HEK293 (cell line): ENCODE measurements around the gene PTBP1.

Experiments
- BCL6B ChIP-seq: fragments of 450-650 bp; formaldehyde crosslinking; IDR thresholded peaks from 2 replicates; pipeline ENCODE4 v1.5.1; 2017; ENCODE audit warnings: missing biosample characterization, missing genetic modification characterization
- GLIS2 ChIP-seq: fragments of 450-650 bp; formaldehyde crosslinking; IDR thresholded peaks from 2 replicates; pipeline ENCODE4 v1.5.1; 2016; ENCODE audit warnings: missing biosample characterization, missing genetic modification characterization
- SP3 ChIP-seq: fragments of 450-650 bp; formaldehyde crosslinking; IDR thresholded peaks from 2 replicates; pipeline ENCODE4 v1.5.1; 2016; ENCODE audit warnings: missing biosample characterization, missing genetic modification characterization
- WT1 ChIP-seq: fragments of 450-650 bp; formaldehyde crosslinking; IDR thresholded peaks from 2 replicates; pipeline ENCODE4 v1.5.1; 2016; ENCODE audit warnings: missing biosample characterization, missing genetic modification characterization
- ZBTB17 ChIP-seq: fragments of 450-650 bp; formaldehyde crosslinking; IDR thresholded peaks from 2 replicates; pipeline ENCODE4 v1.5.1; 2016; ENCODE audit warnings: missing biosample characterization, missing genetic modification characterization
- ZBTB21 ChIP-seq: fragments of 450-650 bp; formaldehyde crosslinking; IDR thresholded peaks from 2 replicates; pipeline ENCODE4 v1.5.1; 2017; ENCODE audit warnings: missing biosample characterization, missing genetic modification characterization
- ZBTB26 ChIP-seq: fragments of 450-650 bp; formaldehyde crosslinking; optimal IDR thresholded peaks from 2 replicates; pipeline ENCODE3; 2016; ENCODE audit warnings: missing biosample characterization, mild to moderate bottlenecking, missing genetic modification characterization
- ZBTB7A ChIP-seq: fragments of 450-650 bp; formaldehyde crosslinking; IDR thresholded peaks from 2 replicates; pipeline ENCODE4 v1.5.1; 2016; ENCODE audit warnings: low read depth, missing biosample characterization, missing genetic modification characterization
- ZNF169 ChIP-seq: fragments of 450-650 bp; formaldehyde crosslinking; IDR thresholded peaks from 2 replicates; pipeline ENCODE4 v1.5.1; 2016; ENCODE audit warnings: missing biosample characterization, missing genetic modification characterization
- ZNF202 ChIP-seq: fragments of 450-650 bp; formaldehyde crosslinking; IDR thresholded peaks from 2 replicates; pipeline ENCODE4 v1.5.1; 2016; ENCODE audit warnings: missing biosample characterization, missing genetic modification characterization, borderline replicate concordance
- ZNF280C ChIP-seq: fragments of 450-650 bp; formaldehyde crosslinking; IDR thresholded peaks from 2 replicates; pipeline ENCODE4 v1.5.1; 2016; ENCODE audit warnings: missing biosample characterization, missing genetic modification characterization
- ZNF302 ChIP-seq: fragments of 450-650 bp; formaldehyde crosslinking; IDR thresholded peaks from 2 replicates; pipeline ENCODE4 v1.5.1; 2016; ENCODE audit warnings: missing biosample characterization, missing genetic modification characterization, low read depth
- ZNF394 ChIP-seq: fragments of 450-650 bp; formaldehyde crosslinking; IDR thresholded peaks from 2 replicates; pipeline ENCODE4 v1.5.1; 2016; ENCODE audit warnings: missing biosample characterization, missing genetic modification characterization, mild to moderate bottlenecking, moderate library complexity, borderline replicate concordance
- ZNF423 ChIP-seq: fragments of 450-650 bp; formaldehyde crosslinking; IDR thresholded peaks from 2 replicates; pipeline ENCODE4 v1.5.1; 2016; ENCODE audit warnings: missing biosample characterization, missing genetic modification characterization
- ZNF513 ChIP-seq: fragments of 450-650 bp; IDR thresholded peaks from 2 replicates; pipeline ENCODE4 v1.5.1; 2018; ENCODE audit warnings: missing biosample characterization, missing genetic modification characterization
- ZNF530 ChIP-seq: fragments of 450-650 bp; formaldehyde crosslinking; IDR thresholded peaks from 2 replicates; pipeline ENCODE4 v1.5.1; 2016; ENCODE audit warnings: low read depth, missing biosample characterization, missing genetic modification characterization
- ZNF580 ChIP-seq: fragments of 450-650 bp; formaldehyde crosslinking; IDR thresholded peaks from 2 replicates; pipeline ENCODE4 v1.5.1; 2016; ENCODE audit warnings: missing biosample characterization, missing genetic modification characterization
- ZNF629 ChIP-seq: fragments of 450-650 bp; formaldehyde crosslinking; IDR thresholded peaks from 2 replicates; pipeline ENCODE4 v1.5.1; 2017; ENCODE audit warnings: missing biosample characterization, missing genetic modification characterization
- ZNF660 ChIP-seq: fragments of 450-650 bp; IDR thresholded peaks from 2 replicates; pipeline ENCODE4 v1.5.1; 2018; ENCODE audit warnings: missing biosample characterization, mild to moderate bottlenecking, missing genetic modification characterization
- ZSCAN18 ChIP-seq: fragments of 450-650 bp; formaldehyde crosslinking; IDR thresholded peaks from 2 replicates; pipeline ENCODE4 v1.5.1; 2016; ENCODE audit warnings: missing biosample characterization, missing genetic modification characterization

The PTBP1 gene

GRCh38 chr19:796692-797527, at the start of gene PTBP1 (continued):
- TF ChIP-seq ZBTB21 (tag by site-specific recombination), result 0 out of 2 replicates have a peak, but pooled peaks have one; percentile 14
- TF ChIP-seq ZNF629 (tag by site-specific recombination), result peak; percentile 70
- TF ChIP-seq ZSCAN18 (tag by site-specific recombination), result no peak
- TF ChIP-seq ZBTB7A (tag by site-specific recombination), result peak; percentile 42; the same call in 1 of the 2 replicates
- TF ChIP-seq ZNF660, result peak; percentile 67
- peak; percentile 69 for TF ChIP-seq ZBTB26 (tag by site-specific recombination)
- peak; percentile 74 for TF ChIP-seq WT1 (tag by site-specific recombination)
- no peak for TF ChIP-seq ZNF280C (tag by site-specific recombination)
- TF ChIP-seq ZNF302 (tag by site-specific recombination), result no peak
- TF ChIP-seq GLIS2, result no peak
- peak; percentile 44; the same call in 1 of the 2 replicates for TF ChIP-seq ZNF394 (tag by site-specific recombination)
- peak; percentile 99 for TF ChIP-seq SP3
- no peak for TF ChIP-seq BCL6B (tag by site-specific recombination)
- TF ChIP-seq ZNF169 (tag by site-specific recombination), result no peak
- no peak for TF ChIP-seq ZNF423
- 0 out of 2 replicates have a peak, but pooled peaks have one; percentile 20 for TF ChIP-seq ZNF580 (tag by site-specific recombination)
- TF ChIP-seq ZNF513 (tag by site-specific recombination), result no peak
- peak; percentile 77 for TF ChIP-seq ZBTB17 (tag by site-specific recombination)
- no peak for TF ChIP-seq ZNF530 (tag by site-specific recombination)
- TF ChIP-seq ZNF202 (tag by site-specific recombination), result no peak
